ENCODE data around the gene ZNF862.
"Not testable (repeated sequence)": the region's sequence is repeated elsewhere in the genome, so short reads cannot be mapped to it uniquely, and the experiment has no call there.

The ZNF862 gene

DNA sequence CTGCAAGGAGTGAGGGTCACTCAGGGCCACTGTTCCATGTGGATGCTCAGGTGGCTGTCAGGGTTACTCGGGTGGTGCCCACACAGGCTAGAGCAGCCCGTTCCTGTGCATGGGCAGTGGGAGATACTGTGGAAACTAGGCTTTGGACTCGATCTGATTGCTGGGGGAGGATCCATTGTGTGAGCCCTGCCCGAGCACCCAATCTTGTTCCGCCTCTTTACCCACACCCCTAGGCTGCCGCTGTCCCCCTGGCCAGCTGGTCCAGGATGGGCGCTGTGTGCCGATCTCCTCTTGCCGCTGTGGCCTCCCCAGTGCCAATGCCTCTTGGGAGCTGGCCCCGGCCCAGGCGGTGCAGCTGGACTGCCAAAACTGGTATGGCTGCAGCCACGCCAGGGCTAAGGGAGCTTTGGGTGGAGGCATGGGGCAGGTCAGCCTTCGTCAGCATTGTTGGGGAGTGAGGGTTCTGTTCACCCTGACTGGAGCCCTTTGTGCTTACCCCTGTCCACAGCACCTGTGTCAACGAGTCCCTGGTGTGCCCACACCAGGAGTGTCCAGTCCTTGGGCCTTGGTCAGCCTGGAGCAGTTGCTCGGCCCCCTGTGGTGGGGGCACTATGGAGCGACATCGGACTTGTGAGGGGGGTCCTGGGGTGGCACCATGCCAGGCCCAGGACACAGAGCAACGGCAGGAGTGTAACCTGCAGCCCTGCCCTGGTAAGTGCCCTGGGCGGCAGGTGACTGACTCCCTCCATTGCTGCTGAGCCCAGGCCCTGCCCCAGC is 12.4 kb upstream of the ZNF862 start:
- no peak for DNase-seq

DNA sequence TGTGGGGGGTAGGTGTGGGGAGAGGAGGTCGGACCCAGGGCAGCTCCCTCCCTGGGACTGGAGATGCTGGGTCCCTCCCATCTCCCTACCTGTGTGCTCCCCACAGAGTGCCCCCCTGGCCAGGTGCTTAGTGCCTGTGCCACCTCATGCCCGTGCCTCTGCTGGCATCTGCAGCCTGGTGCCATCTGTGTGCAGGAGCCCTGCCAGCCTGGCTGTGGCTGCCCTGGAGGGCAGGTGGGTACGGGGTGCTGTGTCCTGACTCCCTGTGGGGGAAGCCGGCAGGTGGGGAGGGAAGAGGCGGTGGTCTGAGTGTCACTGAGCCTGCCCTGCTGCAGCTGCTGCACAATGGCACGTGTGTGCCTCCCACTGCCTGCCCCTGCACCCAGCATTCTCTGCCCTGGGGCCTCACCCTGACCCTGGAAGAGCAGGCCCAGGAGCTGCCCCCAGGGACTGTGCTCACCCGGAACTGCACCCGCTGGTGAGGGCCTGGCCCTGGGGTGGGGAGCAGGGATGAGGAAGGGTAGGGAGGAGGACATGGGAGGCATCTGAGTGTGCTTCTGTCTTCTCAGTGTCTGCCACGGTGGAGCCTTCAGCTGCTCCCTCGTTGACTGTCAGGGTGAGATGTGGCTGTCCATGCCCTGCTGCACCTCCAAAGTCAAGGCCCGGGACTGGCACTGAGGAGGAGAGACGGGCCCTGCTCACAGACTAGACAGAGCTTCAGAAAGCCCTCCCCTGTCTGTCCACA is 11.7 kb upstream of the ZNF862 start:
- DNase-seq, result no peak

DNA sequence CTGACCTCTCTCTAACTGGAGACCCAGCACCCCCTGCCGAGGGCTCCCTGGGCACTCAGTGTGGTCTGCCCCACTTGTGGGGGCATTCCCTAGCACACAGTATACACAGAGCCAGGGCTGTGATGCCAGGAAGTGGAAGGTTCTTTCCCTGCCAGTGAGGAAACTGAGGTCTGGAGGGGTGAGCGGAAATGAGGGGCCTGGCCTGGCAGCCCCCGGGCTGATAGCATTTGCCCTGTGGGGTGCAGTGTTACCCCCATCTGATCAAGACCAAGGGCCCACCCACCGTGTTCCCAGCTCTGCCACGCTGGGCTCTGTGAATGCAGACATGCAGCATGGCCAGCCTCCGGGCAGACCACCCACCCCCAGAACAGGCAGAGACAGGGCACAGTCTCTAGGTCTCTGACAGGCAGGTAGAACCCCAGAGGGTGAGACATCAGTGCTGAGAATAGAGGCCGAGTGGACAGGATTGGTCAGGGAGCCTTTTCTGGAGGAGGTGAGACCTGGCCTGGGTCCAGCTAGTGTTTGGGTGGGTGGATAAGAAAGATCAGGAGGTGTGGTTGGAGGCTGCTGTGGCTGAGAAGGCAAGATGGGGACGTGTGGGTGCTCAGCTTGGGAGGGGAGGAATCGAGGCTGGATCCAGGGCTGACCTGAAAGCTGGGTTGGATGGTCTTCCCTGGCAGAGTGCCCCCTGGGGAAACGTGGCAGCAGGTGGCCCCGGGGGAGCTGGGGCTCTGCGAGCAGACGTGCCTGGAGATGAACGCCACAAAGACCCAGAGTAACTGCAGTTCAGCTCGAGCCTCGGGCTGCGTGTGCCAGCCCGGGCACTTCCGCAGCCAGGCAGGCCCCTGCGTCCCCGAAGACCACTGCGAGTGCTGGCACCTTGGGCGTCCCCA is 10.8 kb upstream of the ZNF862 start:
- no peak for DNase-seq

DNA sequence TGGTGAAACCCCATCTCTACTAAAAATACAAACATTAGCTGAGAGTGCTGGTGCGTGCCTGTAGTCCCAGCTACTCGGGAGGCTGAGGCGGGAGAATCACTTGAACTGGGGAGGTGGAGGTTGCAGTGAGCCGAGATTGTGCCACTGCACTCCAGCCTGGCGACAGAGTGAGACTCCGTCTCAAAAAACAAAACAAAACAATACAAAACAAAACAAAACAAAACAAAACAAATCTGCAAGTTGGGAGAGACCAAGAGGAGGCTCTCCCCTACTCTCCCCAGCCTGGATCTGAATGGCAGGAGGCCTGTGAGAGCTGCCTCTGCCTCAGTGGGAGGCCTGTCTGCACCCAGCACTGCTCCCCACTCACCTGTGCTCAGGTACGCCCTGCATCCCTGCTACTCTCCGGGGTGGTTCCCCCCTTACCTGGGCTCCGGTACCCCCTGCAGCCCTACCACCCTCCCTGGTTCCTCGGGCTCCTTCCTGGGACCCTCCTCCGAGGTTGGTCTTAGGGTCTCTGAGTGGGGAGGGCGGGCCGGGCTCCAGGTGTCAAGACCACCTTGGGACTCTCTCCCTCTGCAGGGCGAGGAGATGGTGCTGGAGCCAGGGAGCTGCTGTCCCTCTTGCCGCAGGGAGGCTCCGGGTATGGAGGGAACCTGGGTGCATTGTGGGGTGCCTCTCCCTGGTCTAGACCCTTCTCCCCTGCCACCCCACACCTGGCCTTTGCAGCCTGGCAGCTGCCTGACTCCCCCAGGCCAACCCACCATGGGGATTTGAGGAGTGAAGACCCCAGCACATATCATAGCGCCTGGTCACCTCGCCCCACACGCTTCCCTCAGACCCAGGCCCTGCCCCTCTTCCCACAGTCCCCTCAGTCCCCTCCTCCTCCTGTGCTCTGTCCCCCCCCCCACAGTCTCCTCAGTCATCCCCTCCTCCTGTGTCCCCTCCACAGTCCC is 9.5 kb upstream of the ZNF862 start:
- no peak for DNase-seq

DNA sequence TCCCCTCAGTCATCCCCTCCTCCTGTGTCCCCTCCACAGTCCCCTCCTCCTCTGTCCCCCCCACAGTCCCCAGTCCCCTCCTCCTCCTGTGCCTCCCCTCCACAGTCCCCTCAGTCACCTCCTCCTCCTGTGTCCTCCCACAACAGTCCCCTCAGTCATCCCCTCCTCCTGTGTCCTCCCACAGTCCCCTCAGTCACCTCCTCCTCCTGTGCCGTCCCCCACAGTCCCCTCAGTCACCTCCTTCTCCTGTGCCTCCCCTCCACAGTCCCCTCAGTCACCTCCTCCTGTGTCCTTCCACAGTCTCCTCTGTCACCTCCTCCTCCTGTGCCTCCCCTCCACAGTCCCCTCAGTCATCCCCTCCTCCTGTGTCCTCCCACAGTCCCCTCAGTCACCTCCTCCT is 7.6 kb upstream of the ZNF862 start:
- DNase-seq, result not testable (repeated sequence)

DNA sequence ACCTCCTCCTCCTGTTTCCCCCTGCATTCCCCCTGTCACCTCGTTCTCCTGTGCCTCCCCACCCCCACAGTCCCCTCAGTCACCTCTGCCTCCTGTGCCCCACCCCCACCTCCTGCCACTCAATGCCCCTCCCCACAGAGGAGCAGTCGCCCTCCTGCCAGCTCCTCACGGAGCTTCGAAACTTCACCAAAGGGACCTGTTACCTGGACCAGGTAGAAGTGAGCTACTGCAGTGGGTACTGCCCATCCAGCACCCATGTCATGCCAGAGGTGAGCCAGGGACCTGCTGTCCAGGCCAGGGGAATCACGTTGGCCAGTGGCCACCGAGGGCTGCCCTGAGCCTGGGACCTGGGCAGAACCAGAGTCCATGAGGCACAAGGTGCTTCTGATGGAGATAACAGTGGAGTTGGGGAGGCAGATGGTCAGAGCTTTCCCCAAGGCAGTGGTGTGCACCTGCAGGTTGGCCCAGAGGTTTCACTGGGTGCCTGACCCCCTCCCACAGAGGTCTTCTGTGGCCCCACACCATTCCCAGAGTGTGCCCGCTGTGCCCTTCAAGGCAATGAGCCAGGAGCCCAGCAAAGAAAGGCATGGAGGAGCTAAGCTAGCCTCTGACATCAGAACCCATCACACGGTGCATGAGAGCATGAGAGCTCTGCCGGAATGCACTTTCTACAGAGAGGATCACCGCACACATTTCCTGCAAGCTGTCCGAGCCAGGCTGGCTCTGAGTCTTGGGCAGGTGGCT is 7.0 kb upstream of the ZNF862 start:
- DNase-seq, result no peak

DNA sequence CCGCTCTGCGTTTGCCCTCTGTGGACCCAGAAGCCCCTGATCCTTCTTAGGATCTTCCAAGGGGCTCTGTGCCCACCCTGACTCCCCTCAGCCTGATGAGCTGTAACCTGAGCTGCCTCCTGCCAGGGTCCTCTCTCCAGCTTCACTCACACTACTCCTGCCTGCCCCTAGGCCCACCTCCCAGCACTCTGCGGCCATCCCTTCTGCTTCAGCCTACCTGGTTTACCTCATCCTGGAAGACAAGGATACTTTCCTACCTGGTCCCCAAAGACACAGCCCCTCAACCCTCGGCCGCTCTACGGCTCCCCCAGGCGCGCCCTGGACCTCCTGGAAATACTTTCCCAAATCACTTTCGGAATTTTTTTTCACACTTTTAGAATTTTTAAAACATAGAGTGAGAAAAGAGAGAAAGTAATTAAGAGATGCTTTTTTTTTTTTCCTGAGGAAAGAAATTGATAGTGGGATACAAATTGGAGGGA is 6.4 kb upstream of the ZNF862 start:
- no peak for DNase-seq

DNA sequence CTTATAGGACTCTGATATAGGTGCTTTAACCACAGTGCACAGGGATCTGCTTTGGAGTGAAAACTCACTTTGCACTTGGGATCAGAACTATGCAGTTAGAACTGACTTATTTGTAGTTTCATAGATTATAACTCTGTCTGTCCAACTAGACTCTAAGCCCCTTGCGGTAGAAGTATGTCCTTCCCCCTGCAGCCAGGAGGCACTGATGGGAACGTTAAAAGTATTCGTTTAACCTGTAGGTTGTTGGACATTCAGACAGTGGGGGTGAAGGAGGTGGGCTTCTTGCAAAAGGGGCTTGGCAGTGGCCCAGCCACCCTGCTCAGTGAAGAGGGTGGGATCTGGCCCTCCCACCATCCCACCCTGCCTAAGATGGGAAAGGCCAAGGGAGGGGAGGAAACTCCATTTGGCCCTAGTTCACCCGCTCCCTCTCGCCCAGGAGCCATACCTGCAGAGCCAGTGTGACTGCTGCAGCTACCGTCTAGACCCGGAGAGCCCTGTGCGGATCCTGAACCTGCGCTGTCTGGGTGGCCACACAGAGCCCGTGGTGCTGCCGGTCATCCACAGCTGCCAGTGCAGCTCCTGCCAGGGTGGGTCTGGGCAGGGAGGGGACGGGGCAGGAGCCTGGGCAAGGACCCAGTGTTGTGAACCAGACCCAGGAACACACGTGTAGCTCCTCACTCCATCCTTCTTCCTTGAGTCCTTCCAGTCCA is 5.7 kb upstream of the ZNF862 start:
- DNase-seq, result no peak

DNA sequence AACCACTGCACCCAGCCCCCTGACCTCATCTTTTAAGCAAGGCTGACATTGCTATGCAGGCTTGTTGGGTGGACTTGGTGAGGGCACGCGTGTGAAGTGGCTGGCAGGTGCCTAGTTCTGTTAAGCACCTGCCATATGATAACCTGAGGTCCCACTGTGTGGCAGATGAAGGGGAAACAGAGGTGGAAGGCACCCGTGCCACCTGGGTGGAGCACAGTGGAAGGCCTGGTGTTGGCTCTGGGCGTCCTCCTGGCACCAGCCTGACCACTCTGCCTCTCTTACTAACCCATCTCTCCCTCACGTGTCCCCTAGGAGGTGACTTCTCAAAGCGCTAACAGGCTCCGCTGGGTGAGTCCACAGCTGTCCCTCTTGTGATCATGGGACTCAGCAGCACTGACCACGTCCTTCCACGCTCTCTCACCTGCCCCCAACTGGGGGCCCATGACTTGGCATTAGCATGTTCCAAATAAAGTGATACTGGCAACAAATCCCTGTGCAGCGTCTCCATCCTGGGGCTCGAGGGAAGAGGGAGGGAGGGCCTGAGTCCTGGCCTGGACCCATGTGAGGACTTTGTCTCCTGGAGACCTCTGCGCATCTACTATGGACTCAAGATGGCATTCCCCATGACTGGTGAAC is 4.6 kb upstream of the ZNF862 start:
- DNase-seq, result no peak

DNA sequence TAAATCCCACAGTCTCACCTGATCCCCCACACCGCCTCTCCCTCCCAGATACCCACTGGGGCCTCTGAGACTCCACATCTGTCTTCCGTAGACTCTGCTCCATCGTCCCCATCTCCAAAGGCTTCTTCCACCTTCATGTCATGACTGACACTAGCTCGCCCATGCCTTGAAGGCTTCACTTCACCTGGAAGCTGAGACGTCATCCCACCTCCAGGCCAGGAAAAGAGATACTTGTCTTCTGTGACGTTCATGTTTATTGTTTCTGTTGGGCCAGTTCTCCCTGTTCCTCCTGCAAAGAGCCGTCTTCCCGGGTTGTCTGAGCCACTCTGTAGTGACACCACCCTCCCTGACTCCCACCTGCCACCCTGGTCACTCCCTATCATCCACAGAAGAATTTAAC is 3.6 kb upstream of the ZNF862 start:
- DNase-seq, result no peak

DNA sequence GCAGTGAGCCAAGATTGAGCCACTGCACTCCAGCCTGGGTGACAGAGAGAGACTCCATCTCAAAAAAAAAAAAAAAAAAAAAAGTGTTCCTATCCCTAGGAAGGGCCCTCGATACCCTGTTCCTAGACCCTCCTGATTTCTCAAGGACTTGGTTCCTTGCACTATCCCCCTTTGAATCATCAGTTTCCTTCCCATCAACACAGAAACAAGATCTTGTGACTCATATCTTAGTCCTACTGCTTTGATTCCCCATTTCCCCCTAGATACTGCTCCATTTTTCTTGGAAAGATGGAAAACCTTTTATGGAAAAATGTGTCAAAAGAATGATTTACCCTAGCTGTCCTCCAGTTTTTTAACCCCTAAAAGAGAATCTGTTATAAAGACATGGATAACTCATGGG is 1.7 kb upstream of the ZNF862 start:
- DNase-seq, result no peak

DNA sequence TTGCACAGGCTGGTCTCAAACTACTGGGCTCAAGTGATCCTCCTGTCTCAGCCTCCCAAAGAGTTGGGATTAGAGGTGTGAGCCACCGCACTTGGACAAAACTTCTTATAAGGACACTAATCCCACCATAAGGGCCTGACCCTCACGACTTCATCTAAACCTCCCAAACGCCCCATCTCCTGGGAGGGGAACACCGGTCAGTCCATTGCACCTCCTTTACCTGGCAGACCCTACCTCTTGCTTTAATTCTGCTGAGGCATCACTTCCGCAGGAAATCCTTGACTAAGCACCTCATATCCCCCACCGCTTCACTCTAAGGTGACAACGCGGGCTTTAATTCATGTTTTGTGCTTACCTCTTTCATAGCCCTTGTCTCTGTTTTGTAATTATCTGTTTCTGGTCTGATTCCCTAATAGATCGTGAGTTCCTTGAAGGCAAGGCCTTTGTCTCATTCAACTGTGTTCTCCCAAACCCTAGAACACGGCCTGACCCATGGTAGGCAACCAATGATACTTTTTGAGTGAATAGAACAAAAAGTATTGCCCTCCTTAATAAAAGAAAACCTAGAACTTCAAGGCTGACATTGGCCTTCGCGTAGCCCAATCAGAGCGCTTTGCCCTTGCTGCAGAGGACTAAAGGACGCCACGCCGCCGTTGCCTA is 481 bp upstream of the ZNF862 start:
- no peak for DNase-seq

DNA sequence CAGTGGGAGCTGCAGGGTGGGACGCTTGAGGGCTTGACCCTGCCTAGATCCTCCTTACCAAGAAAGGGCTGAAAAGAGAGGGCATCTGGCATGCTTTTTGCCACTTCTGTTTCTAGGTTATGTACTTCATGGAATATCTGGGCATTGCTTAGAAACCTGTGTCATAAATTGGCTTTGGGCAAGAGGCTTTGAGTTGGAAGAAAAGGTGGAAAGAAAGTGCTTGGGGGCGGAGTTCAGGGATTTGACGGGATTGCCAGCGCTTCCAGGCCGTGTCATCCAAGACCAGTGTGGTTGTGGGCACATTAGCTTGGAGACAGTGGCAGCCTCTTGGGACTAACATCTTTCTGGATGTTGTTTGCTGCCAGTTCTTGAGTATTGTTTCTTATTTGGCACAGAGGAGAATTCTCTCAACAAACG is 825 bp downstream of the ZNF862 start:
- DNase-seq, result no peak

DNA sequence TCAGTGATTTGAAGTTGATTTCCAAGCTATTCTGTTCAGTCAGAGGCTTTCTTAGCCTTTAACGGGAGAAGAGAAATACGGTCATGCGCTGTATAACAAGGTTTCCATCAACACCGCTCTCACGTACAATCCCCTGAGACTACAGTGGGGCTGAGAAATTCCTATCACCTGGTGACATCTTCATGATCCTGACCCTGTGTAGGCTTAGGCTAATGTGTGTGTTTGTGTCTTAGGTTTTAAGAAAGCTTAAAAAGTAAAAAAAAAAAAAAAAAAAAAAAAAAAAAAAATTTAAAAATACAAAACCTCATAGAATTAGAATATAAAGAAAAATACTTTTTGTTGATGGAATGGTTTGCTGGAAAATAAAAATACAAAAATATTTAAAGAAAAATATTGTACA is 1.8 kb downstream of the ZNF862 start:
- DNase-seq, result no peak

DNA sequence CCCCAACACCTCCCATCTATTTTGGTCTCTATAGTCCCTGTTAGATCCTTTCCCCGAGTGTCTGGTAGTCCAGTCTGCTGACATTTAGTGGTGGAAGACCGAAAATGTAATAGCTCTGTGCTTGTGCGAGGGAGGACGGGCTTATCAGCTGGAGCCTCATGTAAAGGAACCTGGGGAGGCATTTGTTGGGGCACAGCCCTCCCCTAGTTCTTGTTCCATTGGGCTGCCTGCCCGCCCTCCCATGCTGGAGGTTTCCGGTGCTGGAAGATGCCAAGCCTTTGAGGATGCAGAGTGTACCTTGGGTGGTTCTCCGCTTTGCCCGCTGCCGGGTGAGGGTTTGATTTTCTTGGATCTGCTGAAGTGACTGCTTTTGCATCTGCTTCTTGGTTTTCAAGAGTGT is 5.4 kb downstream of the ZNF862 start:
- DNase-seq, result no peak

DNA sequence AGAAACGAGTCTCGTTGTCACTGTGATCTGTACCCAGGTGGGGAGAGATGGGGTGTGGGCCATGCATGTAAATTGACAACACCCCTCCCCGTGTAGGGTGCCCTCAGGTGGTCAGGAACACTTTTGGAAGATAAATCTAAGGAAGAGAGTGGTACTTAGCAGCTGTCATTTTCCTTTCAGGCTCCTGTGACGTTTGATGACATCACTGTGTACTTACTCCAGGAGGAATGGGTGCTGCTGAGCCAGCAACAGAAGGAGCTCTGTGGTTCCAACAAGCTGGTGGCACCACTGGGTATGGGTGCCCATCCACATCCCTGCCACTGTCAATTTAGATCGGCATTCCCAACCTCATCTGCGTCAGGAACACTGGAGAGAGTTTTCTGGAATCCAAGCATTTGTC is 6.3 kb downstream of the ZNF862 start:
- no peak for DNase-seq

DNA sequence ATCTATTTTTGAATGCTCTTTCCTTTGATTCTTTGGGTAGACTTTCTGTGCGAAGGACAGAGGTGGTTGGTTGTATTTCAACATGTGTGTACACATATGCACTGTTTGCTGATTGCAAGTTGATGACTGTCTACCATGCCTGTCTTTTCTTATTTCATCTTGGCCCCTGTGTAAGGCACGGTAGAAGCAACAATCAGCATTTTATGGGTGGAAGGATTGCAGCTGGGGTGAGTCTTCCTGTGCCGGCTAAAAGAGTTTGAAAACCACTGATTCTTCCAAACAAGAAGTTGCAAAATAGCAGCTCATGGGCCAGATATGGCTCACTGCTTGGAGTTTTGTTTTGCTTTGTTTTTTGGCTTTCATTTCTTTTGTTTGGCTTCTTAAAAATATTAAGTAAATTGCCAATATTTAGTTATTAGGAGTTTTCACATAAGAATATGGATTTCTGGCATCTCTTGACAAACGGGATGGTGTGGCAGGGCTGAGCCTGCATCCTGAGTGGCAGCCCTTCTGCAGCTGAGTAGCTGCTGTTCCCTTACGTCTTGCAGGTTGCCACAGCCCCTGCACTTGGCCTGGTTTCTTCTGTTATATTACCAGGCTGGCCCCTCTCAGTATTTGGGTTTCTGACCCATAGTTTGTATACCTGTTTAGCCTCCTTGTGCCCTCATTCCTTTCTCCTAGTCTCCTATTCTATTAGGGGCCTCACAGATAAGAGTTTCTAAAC is 7.2 kb downstream of the ZNF862 start:
- DNase-seq, result no peak

DNA sequence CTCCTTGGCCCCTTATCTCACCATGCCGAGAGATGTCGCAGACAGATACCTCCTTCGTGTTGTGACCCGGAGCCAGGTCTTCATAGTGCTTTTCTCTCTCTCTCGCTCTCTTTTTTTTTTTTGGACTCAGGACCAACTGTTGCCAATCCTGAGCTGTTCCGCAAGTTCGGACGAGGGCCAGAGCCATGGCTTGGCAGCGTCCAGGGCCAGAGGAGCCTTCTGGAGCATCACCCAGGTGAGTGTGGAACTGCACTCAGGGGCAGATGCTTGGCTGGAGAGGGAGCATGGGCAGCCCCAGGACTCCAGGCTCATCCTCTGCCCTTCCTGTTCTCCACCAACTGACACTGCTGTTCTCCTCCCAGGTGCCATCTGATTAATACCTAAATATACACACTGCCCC is 7.8 kb downstream of the ZNF862 start:
- no peak for DNase-seq
